HG03108 (cell line): ENCODE measurements around the gene CYP24A1.

Experiments
- ATAC-seq: cut with Tn5 transposase; IDR thresholded peaks from one replicate; pipeline ENCODE4 v1.9.1; 2021; ENCODE audit warnings: moderate library complexity; ENCODE audit not compliant: unreplicated experiment

CYP24A1 gene

GRCh38 chr20:54174457-54175175 lies 830 bp upstream of the CYP24A1 start:
- no peak for ATAC-seq

GRCh38 chr20:54172856-54173652 lies 732 bp downstream of the CYP24A1 start:
- no peak for ATAC-seq

GRCh38 chr20:54172532-54172855 lies 1.3 kb downstream of the CYP24A1 start:
- ATAC-seq: no peak

- ATAC-seq: no peak
Observed at GRCh38 chr20:54170963-54171362, 2.8 kb downstream of the CYP24A1 start.

- no peak for ATAC-seq
Observed at GRCh38 chr20:54170026-54170471, 3.7 kb downstream of the CYP24A1 start.

- no peak for ATAC-seq
Observed at GRCh38 chr20:54168961-54169862, 4.6 kb downstream of the CYP24A1 start.

GRCh38 chr20:54167909-54168872 lies 5.6 kb downstream of the CYP24A1 start:
- ATAC-seq: no peak

GRCh38 chr20:54166987-54167662 lies 6.7 kb downstream of the CYP24A1 start:
- no peak for ATAC-seq

GRCh38 chr20:54165803-54166202 lies 8.0 kb downstream of the CYP24A1 start:
- no peak for ATAC-seq

- ATAC-seq: no peak
Observed at GRCh38 chr20:54165014-54165413, 8.8 kb downstream of the CYP24A1 start.

GRCh38 chr20:54163402-54163801 lies 10.4 kb downstream of the CYP24A1 start:
- ATAC-seq: no peak

- no peak for ATAC-seq
Observed at GRCh38 chr20:54162378-54163009, 11.3 kb downstream of the CYP24A1 start.

- no peak for ATAC-seq
Observed at GRCh38 chr20:54161821-54162149, 12.0 kb downstream of the CYP24A1 start.

GRCh38 chr20:54161008-54161820 lies 12.6 kb downstream of the CYP24A1 start:
- ATAC-seq: no peak

GRCh38 chr20:54160065-54161007 lies 13.4 kb downstream of the CYP24A1 start:
- ATAC-seq: no peak

GRCh38 chr20:54158856-54159418 lies 14.8 kb downstream of the CYP24A1 start:
- no peak for ATAC-seq

GRCh38 chr20:54158226-54158625 lies 15.6 kb downstream of the CYP24A1 start:
- no peak for ATAC-seq
